ENCODE results near the gene ZFAND5. TPM values are rescaled to one million over a fixed set of nuclear protein-coding genes. Genes with fewer than 3 reads are reported as not detected.

ZFAND5 gene
- total and polyA plus RNA-seq, 4 donors, result 147 to 369 (median 169) TPM

DNA sequence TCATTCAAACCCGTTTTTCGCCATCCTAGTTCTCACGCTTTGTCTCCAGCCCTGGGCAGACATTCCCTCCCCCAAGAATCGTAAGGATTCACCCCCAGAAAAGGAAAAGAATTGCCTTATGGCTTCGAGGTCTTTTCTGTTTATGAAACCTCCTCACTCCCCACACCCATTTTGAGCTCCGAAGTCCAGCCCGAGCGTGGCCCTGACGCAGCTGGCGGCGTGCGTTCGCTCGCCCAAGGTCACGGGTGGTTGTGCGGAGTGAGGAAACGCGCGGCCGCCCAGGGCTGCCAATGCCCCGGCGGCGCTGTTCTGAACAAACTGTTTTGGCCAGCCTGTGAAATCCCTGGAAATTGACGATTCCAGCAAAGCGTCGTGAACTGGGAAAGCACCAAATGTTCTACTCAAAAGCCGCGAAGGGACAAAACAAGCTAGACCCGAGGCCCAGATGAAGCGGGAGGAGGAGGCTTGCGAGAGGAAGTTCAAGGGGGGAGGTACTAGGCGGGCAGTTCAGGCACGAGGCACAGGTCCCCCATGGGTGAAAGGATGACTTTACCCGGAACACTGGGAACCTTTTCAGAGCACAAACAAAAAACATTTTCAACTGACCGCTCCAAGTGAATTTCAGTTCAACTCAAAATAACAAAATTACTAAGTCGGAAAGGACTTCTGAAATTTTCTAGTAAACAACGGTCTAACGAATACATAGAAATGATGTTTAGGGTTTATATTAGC is 683 bp upstream of the ZFAND5 start:
- TF ChIP-seq, protein P1, sequence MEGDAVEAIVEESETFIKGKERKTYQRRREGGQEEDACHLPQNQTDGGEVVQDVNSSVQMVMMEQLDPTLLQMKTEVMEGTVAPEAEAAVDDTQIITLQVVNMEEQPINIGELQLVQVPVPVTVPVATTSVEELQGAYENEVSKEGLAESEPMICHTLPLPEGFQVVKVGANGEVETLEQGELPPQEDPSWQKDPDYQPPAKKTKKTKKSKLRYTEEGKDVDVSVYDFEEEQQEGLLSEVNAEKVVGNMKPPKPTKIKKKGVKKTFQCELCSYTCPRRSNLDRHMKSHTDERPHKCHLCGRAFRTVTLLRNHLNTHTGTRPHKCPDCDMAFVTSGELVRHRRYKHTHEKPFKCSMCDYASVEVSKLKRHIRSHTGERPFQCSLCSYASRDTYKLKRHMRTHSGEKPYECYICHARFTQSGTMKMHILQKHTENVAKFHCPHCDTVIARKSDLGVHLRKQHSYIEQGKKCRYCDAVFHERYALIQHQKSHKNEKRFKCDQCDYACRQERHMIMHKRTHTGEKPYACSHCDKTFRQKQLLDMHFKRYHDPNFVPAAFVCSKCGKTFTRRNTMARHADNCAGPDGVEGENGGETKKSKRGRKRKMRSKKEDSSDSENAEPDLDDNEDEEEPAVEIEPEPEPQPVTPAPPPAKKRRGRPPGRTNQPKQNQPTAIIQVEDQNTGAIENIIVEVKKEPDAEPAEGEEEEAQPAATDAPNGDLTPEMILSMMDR (IDR thresholded peaks at IDR 0.05; ENCODE audit: control extremely low read depth, extremely low read depth), result no peak
- peak overlapping the region; percentile 94 to 96 for H3K9ac ChIP-seq (ENCODE audit: insufficient read depth in 1 of 2, low read length in 2 of 2)
- ATAC-seq (ENCODE audit: insufficient read depth, low FRiP score) (peak; percentile 59), DNase-seq (peak; percentile 83 to 92 (median 89))
- H3K36me3 ChIP-seq (ENCODE audit: control insufficient read depth in 4 of 4, insufficient read depth in 4 of 4, low read length in 4 of 4), result peaks cover 0 to 7% (median 2%) of the 10 kb centered on the region in 4 donors
- H3K27ac ChIP-seq (ENCODE audit: low read depth in 1 of 2, low read length in 1 of 2), result peak overlapping the region; percentile 98 to 99
- no peaks in the 10 kb centered on the region for H3K27me3 ChIP-seq (ENCODE audit: control insufficient read depth in 3 of 3, insufficient read depth in 3 of 3, low read length in 2 of 3)
- peak overlapping the region; percentile 37 for H3K4me3 ChIP-seq
- WGBS, 2 donors, result 2 to 3% methylated on average over 38 of the region's 38 CpGs
- H3K4me1 ChIP-seq (ENCODE audit: control insufficient read depth in 5 of 5, insufficient read depth in 5 of 5, low read length in 5 of 5), result peaks cover 2 to 32% (median 5%) of the 10 kb centered on the region in 5 donors
- no peaks in the 10 kb centered on the region for H3K9me3 ChIP-seq (ENCODE audit: control insufficient read depth in 4 of 4, insufficient read depth in 3 of 4, low read length in 3 of 4)

DNA sequence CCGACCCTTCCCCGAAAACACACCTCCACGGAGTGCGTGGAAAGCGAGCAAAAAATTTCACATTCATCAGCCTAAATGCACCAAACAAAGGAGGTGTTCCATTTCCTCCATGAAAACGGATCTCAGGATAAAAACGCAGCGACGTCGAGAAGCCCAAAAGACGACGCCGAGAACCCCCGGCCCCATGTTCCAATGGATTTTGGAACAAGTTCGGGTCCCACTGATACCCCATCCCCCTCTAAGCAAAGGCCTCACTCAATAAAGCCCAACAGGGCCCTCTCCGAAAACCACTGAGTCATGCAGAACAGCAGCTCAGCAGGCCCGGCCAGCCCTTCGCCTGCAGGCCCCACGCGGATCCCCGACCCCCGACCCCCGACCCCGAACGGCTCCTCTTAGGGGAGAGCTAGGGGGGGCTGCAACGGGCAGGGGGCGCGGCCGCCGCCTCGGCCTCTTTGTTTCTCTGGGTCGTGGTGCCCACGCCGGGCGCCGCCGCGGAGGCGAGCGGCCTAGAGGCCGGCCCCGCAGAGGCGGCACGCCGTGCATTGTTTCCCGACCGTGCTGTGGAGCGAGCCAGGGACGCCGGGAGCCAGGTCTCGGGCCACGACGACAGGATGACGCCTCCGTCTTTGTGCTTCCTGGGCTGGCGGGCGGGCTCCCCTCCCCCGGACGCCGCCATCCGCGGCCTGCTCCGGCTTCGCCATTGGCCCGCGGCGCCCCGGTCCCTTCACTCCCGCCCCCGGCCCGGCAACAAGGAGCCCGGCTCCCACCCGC is 915 bp downstream of the ZFAND5 start:
- H3K9ac ChIP-seq (ENCODE audit: insufficient read depth in 1 of 2, low read length in 2 of 2), result peak overlapping the region; percentile 92 to 99
- ATAC-seq (ENCODE audit: insufficient read depth, low FRiP score) (peak; percentile 21), DNase-seq (peak; percentile 69 to 73 (median 70))
- no peaks in the 10 kb centered on the region for H3K27me3 ChIP-seq (ENCODE audit: control insufficient read depth in 3 of 3, insufficient read depth in 3 of 3, low read length in 2 of 3)
- TF ChIP-seq, protein P1 (IDR thresholded peaks at IDR 0.05; ENCODE audit: control extremely low read depth, extremely low read depth), result no peak
- WGBS, 2 donors, result 1 to 2% methylated on average over 35 to 73 of the region's 73 CpGs
- H3K36me3 ChIP-seq (ENCODE audit: control insufficient read depth in 4 of 4, insufficient read depth in 4 of 4, low read length in 4 of 4), result peaks cover 6 to 21% (median 13%) of the 10 kb centered on the region in 4 donors
- H3K9me3 ChIP-seq (ENCODE audit: control insufficient read depth in 4 of 4, insufficient read depth in 3 of 4, low read length in 3 of 4), result no peaks in the 10 kb centered on the region
- H3K27ac ChIP-seq (ENCODE audit: low read depth in 1 of 2, low read length in 1 of 2), result peak overlapping the region; percentile 100
- H3K4me3 ChIP-seq, result peak overlapping the region; percentile 88
- H3K4me1 ChIP-seq (ENCODE audit: control insufficient read depth in 5 of 5, insufficient read depth in 5 of 5, low read length in 5 of 5), result peaks cover 2 to 48% (median 19%) of the 10 kb centered on the region in 5 donors

DNA sequence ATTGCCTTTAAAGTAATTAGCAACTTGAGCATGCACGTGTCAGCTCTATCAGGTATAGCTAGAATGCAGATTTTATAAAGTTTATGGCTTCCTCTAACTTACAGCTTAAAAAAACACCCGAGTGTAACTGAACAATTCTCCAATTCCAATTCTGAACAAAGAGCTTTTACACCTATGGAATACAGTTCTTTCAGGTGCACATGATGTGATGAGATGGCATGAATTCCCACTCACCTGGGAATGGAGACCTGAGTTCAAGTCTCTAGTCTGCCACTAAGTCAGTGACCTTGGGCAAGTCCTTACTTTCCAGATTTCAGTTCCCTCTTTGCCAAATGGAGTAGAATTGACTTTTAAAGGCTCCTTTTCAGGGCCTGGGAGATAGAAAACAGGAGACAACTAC is 1.8 kb downstream of the ZFAND5 start:
- no peak for ATAC-seq (ENCODE audit: insufficient read depth, low FRiP score)
- TF ChIP-seq, protein P1 (IDR thresholded peaks at IDR 0.05; ENCODE audit: control extremely low read depth, extremely low read depth), result no peak
- peak in 2 of 3 donors; percentile 39 to 50 for DNase-seq
- Histone ChIP-seq H3K4me1 (ENCODE audit: control insufficient read depth in 5 of 5, insufficient read depth in 5 of 5, low read length in 5 of 5) (peaks cover 2 to 56% (median 25%) of the 10 kb centered on the region in 5 donors), H3K9me3 (ENCODE audit: control insufficient read depth in 4 of 4, insufficient read depth in 3 of 4, low read length in 3 of 4) (no peaks in the 10 kb centered on the region), H3K27ac (ENCODE audit: low read depth in 1 of 2, low read length in 1 of 2) (peak overlapping the region; percentile 91 to 100), H3K36me3 (ENCODE audit: control insufficient read depth in 4 of 4, insufficient read depth in 4 of 4, low read length in 4 of 4) (peaks cover 6 to 29% (median 19%) of the 10 kb centered on the region in 4 donors), H3K27me3 (ENCODE audit: control insufficient read depth in 3 of 3, insufficient read depth in 3 of 3, low read length in 2 of 3) (no peaks in the 10 kb centered on the region), H3K4me3 (peak overlapping the region; percentile 56), H3K9ac (ENCODE audit: insufficient read depth in 1 of 2, low read length in 2 of 2) (peak overlapping the region; percentile 92 to 99)
- 0 to 2% methylated on average over 2 of the region's 2 CpGs for WGBS, 2 donors
